CD4-positive, alpha-beta memory T cell (primary cell): ENCODE measurements around the gene NKD1. TPM values are rescaled to one million over a fixed set of nuclear protein-coding genes. Genes with fewer than 3 reads are reported as not detected.

ENCODE experiments used
- CTCF ChIA-PET: fragments of 350-600 bp; sonication (Branson Sonifier 250); formaldehyde crosslinking; loops from one replicate; lab custom pipeline; 2021; ENCODE audit warnings: inconsistent platforms; ENCODE audit not compliant: partially characterized antibody; lab: Charles Lee
- POLR2A ChIA-PET: fragments of 350-600 bp; sonication (Branson Sonifier 250); formaldehyde crosslinking; loops from one replicate; lab custom pipeline; 2021; ENCODE audit not compliant: partially characterized antibody; lab: Charles Lee
- DNase-seq, 5 donors: peaks; one replicate each; pipeline versions ENCODE4 v3.0.0 to v3.0.0-alpha.2; 2020 to 2022; ENCODE audit warnings: mixed read lengths in 1 of 5
- H3K27ac ChIP-seq: one replicate; pipeline ENCODE4 v1.7.0; 2013; ENCODE audit warnings: low read depth, low read length
- H3K27me3 ChIP-seq: 2 replicates; pipeline ENCODE4 v1.7.0; 2013; ENCODE audit warnings: mild to moderate bottlenecking, low read length, moderate library complexity; ENCODE audit not compliant: insufficient read depth
- H3K36me3 ChIP-seq: 2 replicates; pipeline ENCODE4 v1.7.0; 2013; ENCODE audit warnings: mild to moderate bottlenecking, low read length, moderate library complexity; ENCODE audit not compliant: insufficient read depth
- H3K4me1 ChIP-seq: 2 replicates; pipeline ENCODE4 v1.7.0; 2013; ENCODE audit warnings: mild to moderate bottlenecking, low read length, moderate library complexity; ENCODE audit not compliant: insufficient read depth
- H3K4me3 ChIP-seq, 2 donors: one replicate each; pipeline ENCODE4 v1.7.0; 2013; ENCODE audit warnings: low read length in 2 of 2, mild to moderate bottlenecking in 1 of 2
- H3K9me3 ChIP-seq, 2 donors: one replicate each; pipeline ENCODE4 v1.7.0; 2013; ENCODE audit warnings: low read length in 2 of 2, control low read depth in 1 of 2; ENCODE audit not compliant: control insufficient read depth in 1 of 2
- H3K27ac Mint-ChIP-seq, 7 donors: one replicate each; pipeline ENCODE4 v1.8.0; 2020 to 2021; ENCODE audit warnings: mixed read lengths in 7 of 7, mild to moderate bottlenecking in 6 of 7, inconsistent platforms in 3 of 7, moderate library complexity in 3 of 7
- H3K27me3 Mint-ChIP-seq, 2 donors: one replicate each; pipeline ENCODE4 v1.8.0; 2020 to 2021; ENCODE audit warnings: mixed read lengths in 2 of 2
- H3K36me3 Mint-ChIP-seq, 2 donors: one replicate each; pipeline ENCODE4 v1.8.0; 2020 to 2021; ENCODE audit warnings: mixed read lengths in 2 of 2, inconsistent platforms in 1 of 2, mild to moderate bottlenecking in 1 of 2
- H3K4me1 Mint-ChIP-seq, 4 donors: one replicate each; pipeline ENCODE4 v1.8.0; 2020 to 2021; ENCODE audit warnings: mixed read lengths in 4 of 4, mild to moderate bottlenecking in 1 of 4
- H3K4me3 Mint-ChIP-seq, 8 donors: one replicate each; pipeline ENCODE4 v1.8.0; 2020 to 2021; ENCODE audit warnings: mixed read lengths in 8 of 8, mild to moderate bottlenecking in 7 of 8, moderate library complexity in 6 of 8, inconsistent platforms in 3 of 8
- H3K9me3 Mint-ChIP-seq, 8 donors: one replicate each; pipeline ENCODE4 v1.8.0; 2020 to 2021; ENCODE audit warnings: mixed read lengths in 8 of 8, mild to moderate bottlenecking in 5 of 8, inconsistent platforms in 3 of 8, moderate library complexity in 1 of 8
- intact Hi-C: fragments of 100-400 bp; cut with micrococcal nuclease; formaldehyde crosslinking; loops from one replicate; pipeline ENCODE4 v1.15.1; 2023
- polyA plus RNA-seq, 2 donors: library from polyadenylated mRNA; unstranded; fragments of 300-500 nt; fragmentation: Illumina TruSeq; gene quantifications; one replicate each; pipeline ENCODE4 v1.2.3, GENCODE V29; 2021
- total RNA-seq, 2 experiments: library from RNA; stranded (reverse); gene quantifications; one replicate each; pipeline ENCODE4 v1.2.3, GENCODE V29; 2021

NKD1 gene
- total RNA-seq: 1 to 10 TPM; 3.8 to 4.6 TPM
- under 1 TPM in 1 of 2 donors, not detected in 1; 0.48 TPM for polyA plus RNA-seq

GRCh38 chr16:50548125-50548908, at the start of gene NKD1:
NKD1 (plus strand) TSS chr16:50548396; CDS start chr16:50548554, 158 bp downstream.
- intact Hi-C loops: loop anchor here (2.0 to 10.0 kb wide), 7 partner anchors 54 to 521 kb away; partner anchors contain the start of genes ADCY7, BRD7, CNEP1R1 and TENT4B
- H3K27ac Mint-ChIP-seq: peak within 1 kb of the TSS; percentile 90 to 96 (median 95)

GRCh38 chr16:50498431-50499155, 49.6 kb upstream of the NKD1 start:
- POLR2A ChIA-PET: no interaction called here

More at GRCh38 chr16:50548125-50548908, at the start of gene NKD1:
- peaks cover 0 to 5% of the 10 kb centered on the region in 2 donors for H3K36me3 Mint-ChIP-seq
- CTCF ChIA-PET: no interaction called here
- Histone ChIP-seq H3K9me3 (no peaks in the 10 kb centered on the region), H3K27me3 (no peaks in the 10 kb centered on the region), H3K4me1 (peaks cover 30% of the 10 kb centered on the region), H3K27ac (peak within 1 kb of the TSS; percentile 43), H3K4me3 (peak within 1 kb of the TSS in 1 of 2 donors; percentile 68), H3K36me3 (no peaks in the 10 kb centered on the region)
- peaks cover 0 to 11% (median 2%) of the 10 kb centered on the region in 8 donors for H3K9me3 Mint-ChIP-seq
- H3K4me3 Mint-ChIP-seq: peak within 1 kb of the TSS; percentile 81 to 89 (median 88)
- POLR2A ChIA-PET: interaction anchor here (1.3 to 1.7 kb wide), 4 partner anchors 11 to 120 kb away, joined by 3 to 6 read pairs (median 4); no protein-coding TSS in a partner anchor
- peaks cover 14 to 35% (median 25%) of the 10 kb centered on the region in 4 donors for H3K4me1 Mint-ChIP-seq
- H3K27me3 Mint-ChIP-seq: no peaks in the 10 kb centered on the region
- DNase-seq: peak; percentile 64 to 78 (median 69)

GRCh38 chr16:50499254-50499653, 48.9 kb upstream of the NKD1 start:
- H3K4me3 ChIP-seq: no peak overlapping the region
- H3K9me3 Mint-ChIP-seq: no peaks in the 10 kb centered on the region
- H3K27me3 ChIP-seq: no peaks in the 10 kb centered on the region
- POLR2A ChIA-PET: no interaction called here
- no peaks in the 10 kb centered on the region for H3K36me3 Mint-ChIP-seq
- H3K36me3 ChIP-seq: no peaks in the 10 kb centered on the region
- no peaks in the 10 kb centered on the region for H3K9me3 ChIP-seq
- H3K4me3 Mint-ChIP-seq: no peak overlapping the region
- CTCF ChIA-PET: interaction anchor here (1.0 kb wide), 1 partner anchor 8 kb away, joined by 3 read pairs; no protein-coding TSS in a partner anchor
- H3K4me1 Mint-ChIP-seq: no peaks in the 10 kb centered on the region
- no peaks in the 10 kb centered on the region for H3K27me3 Mint-ChIP-seq
- H3K4me1 ChIP-seq: no peaks in the 10 kb centered on the region
- no peak overlapping the region for H3K27ac Mint-ChIP-seq
- no peak overlapping the region for H3K27ac ChIP-seq
- intact Hi-C loops: no loop called here
- no peak for DNase-seq

More at GRCh38 chr16:50498431-50499155, 49.6 kb upstream of the NKD1 start:
- Mint-ChIP-seq H3K4me3 (no peak overlapping the region), H3K4me1 (no peaks in the 10 kb centered on the region), H3K9me3 (no peaks in the 10 kb centered on the region), H3K27me3 (no peaks in the 10 kb centered on the region), H3K27ac (no peak overlapping the region), H3K36me3 (no peaks in the 10 kb centered on the region)
- CTCF ChIA-PET: interaction anchor here (1.0 to 1.1 kb wide), 2 partner anchors 9 to 12 kb away, joined by 3 read pairs; no protein-coding TSS in a partner anchor
- H3K36me3 ChIP-seq: no peaks in the 10 kb centered on the region
- intact Hi-C loops: no loop called here
- no peaks in the 10 kb centered on the region for H3K4me1 ChIP-seq
- H3K27me3 ChIP-seq: no peaks in the 10 kb centered on the region
- no peaks in the 10 kb centered on the region for H3K9me3 ChIP-seq
- no peak overlapping the region for H3K27ac ChIP-seq
- no peak for DNase-seq
- H3K4me3 ChIP-seq: no peak overlapping the region

- DNase-seq: no peak
- Mint-ChIP-seq H3K27me3 (no peaks in the 10 kb centered on the region), H3K27ac (no peak overlapping the region), H3K9me3 (no peaks in the 10 kb centered on the region), H3K4me1 (no peaks in the 10 kb centered on the region), H3K36me3 (no peaks in the 10 kb centered on the region), H3K4me3 (no peak overlapping the region)
- ChIA-PET CTCF (interaction anchor here (0.6 to 2.2 kb wide), 3 partner anchors 9 to 308 kb away, joined by 3 to 7 read pairs (median 5); no protein-coding TSS in a partner anchor), POLR2A (no interaction called here)
- H3K4me3 ChIP-seq: no peak overlapping the region
- no peaks in the 10 kb centered on the region for H3K9me3 ChIP-seq
- H3K27ac ChIP-seq: no peak overlapping the region
- H3K27me3 ChIP-seq: no peaks in the 10 kb centered on the region
- H3K36me3 ChIP-seq: no peaks in the 10 kb centered on the region
- intact Hi-C loops: no loop called here
- H3K4me1 ChIP-seq: no peaks in the 10 kb centered on the region
These were observed 47.9 kb upstream of the NKD1 start for GRCh38 chr16:50500171-50500874.

- Histone ChIP-seq H3K27me3 (no peaks in the 10 kb centered on the region), H3K4me1 (no peaks in the 10 kb centered on the region), H3K36me3 (no peaks in the 10 kb centered on the region), H3K9me3 (no peaks in the 10 kb centered on the region), H3K4me3 (no peak overlapping the region), H3K27ac (no peak overlapping the region)
- Mint-ChIP-seq H3K27me3 (peaks cover 0 to 2% of the 10 kb centered on the region in 2 donors), H3K27ac (no peak overlapping the region), H3K9me3 (no peaks in the 10 kb centered on the region), H3K4me3 (no peak overlapping the region), H3K4me1 (no peaks in the 10 kb centered on the region), H3K36me3 (no peaks in the 10 kb centered on the region)
- intact Hi-C loops: no loop called here
- ChIA-PET POLR2A (no interaction called here), CTCF (interaction anchor here (0.6 to 2.2 kb wide), 4 partner anchors 8 to 307 kb away, joined by 3 to 7 read pairs (median 4); no protein-coding TSS in a partner anchor)
- no peak for DNase-seq
These were observed 46.9 kb upstream of the NKD1 start for GRCh38 chr16:50501251-50501650.

GRCh38 chr16:50501986-50502615, 46.1 kb upstream of the NKD1 start:
- Histone ChIP-seq H3K36me3 (no peaks in the 10 kb centered on the region), H3K4me3 (no peak overlapping the region), H3K27ac (no peak overlapping the region), H3K9me3 (no peaks in the 10 kb centered on the region), H3K27me3 (no peaks in the 10 kb centered on the region), H3K4me1 (no peaks in the 10 kb centered on the region)
- H3K4me1 Mint-ChIP-seq: no peaks in the 10 kb centered on the region
- DNase-seq: no peak
- no peaks in the 10 kb centered on the region for H3K9me3 Mint-ChIP-seq
- no peak overlapping the region for H3K4me3 Mint-ChIP-seq
- H3K27ac Mint-ChIP-seq: no peak overlapping the region
- POLR2A ChIA-PET: no interaction called here
- intact Hi-C loops: no loop called here
- peaks cover 0 to 2% of the 10 kb centered on the region in 2 donors for H3K27me3 Mint-ChIP-seq
- CTCF ChIA-PET: interaction anchor here (0.6 to 2.2 kb wide), 2 partner anchors 8 to 163 kb away, joined by 3 to 7 read pairs; no protein-coding TSS in a partner anchor
- no peaks in the 10 kb centered on the region for H3K36me3 Mint-ChIP-seq
